Measurements from ENCODE around the gene PCDHGA11. TPM values are rescaled to one million over a fixed set of nuclear protein-coding genes. Genes with fewer than 3 reads are reported as not detected.
"Not testable (repeated sequence)": the region's sequence is repeated elsewhere in the genome, so short reads cannot be mapped to it uniquely, and the experiment has no call there.

The PCDHGA11 gene
- total RNA-seq, 2 experiments from 2014 or later: 4.1 to 6.8 TPM

GRCh38 chr5:141412854-141413539, 7.9 kb upstream of the PCDHGA11 start, which contains the start of gene PCDHGA10:
PCDHGA10 (plus strand) TSS chr5:141412987; CDS start chr5:141413176, 189 bp downstream.
- H3K9me2 ChIP-seq (ENCODE audit: insufficient read depth, low read length): no peaks in the 10 kb centered on the region
- ChIA-PET POLR2A (interaction anchor here (0.9 to 2.2 kb wide), 4 partner anchors 63 to 151 kb away, joined by 3 to 6 read pairs (median 3); partner anchors contain the start of gene PCDHGB1), CTCF (ENCODE audit: unreplicated experiment) (interaction anchor here (0.9 to 1.7 kb wide), 4 partner anchors 43 to 151 kb away, joined by 3 to 8 read pairs (median 4); partner anchors contain the start of gene PCDHGB3)
- H4K20me1 ChIP-seq (ENCODE audit: insufficient read depth, low read length): no peaks in the 10 kb centered on the region
- no peak within 1 kb of the TSS for H3K27ac ChIP-seq (ENCODE audit: low read depth, low read length, poor library complexity, severe bottlenecking)
- no peak within 1 kb of the TSS for H2AFZ ChIP-seq (ENCODE audit: low read length)
- no peaks in the 10 kb centered on the region for H3K9me3 ChIP-seq (ENCODE audit: low read length)
- TF ChIP-seq EZH2phosphoT487 (IDR thresholded peaks at IDR 0.05; ENCODE audit: borderline replicate concordance, low read depth, low read length) (no peak), CTCF (conservative IDR thresholded peaks at IDR 0.05; ENCODE audit: low read length) (peak; percentile 88)
- peak; percentile 70 for DNase-seq (ENCODE audit: low spot score)
- H3K4me3 ChIP-seq (ENCODE audit: low read depth, low read length, poor library complexity, severe bottlenecking): no peak within 1 kb of the TSS
- H3K36me3 ChIP-seq (ENCODE audit: insufficient read depth, low read length): no peaks in the 10 kb centered on the region
- no peaks in the 10 kb centered on the region for H3K79me2 ChIP-seq (ENCODE audit: insufficient read depth, low read depth, low read length)
- no peaks in the 10 kb centered on the region for H3K4me1 ChIP-seq (ENCODE audit: insufficient read depth, low read length, poor library complexity, severe bottlenecking)
- BruUV-seq (replicated peaks): no TSS peak
- H3K4me2 ChIP-seq (ENCODE audit: low read length): peak within 1 kb of the TSS; percentile 37; the same call in 1 of the 2 replicates
- intact Hi-C loops (cut with micrococcal nuclease; ENCODE audit: unreplicated experiment): loop anchor here (1.0 to 5.0 kb wide), 2 partner anchors 26 to 56 kb away; partner anchors contain the start of genes PCDHGA4, PCDHGB2 and PCDHGB4

GRCh38 chr5:141413540-141414069, 7.2 kb upstream of the PCDHGA11 start:
- TF ChIP-seq CTCF (conservative IDR thresholded peaks at IDR 0.05; ENCODE audit: low read length) (no peak), EZH2phosphoT487 (IDR thresholded peaks at IDR 0.05; ENCODE audit: borderline replicate concordance, low read depth, low read length) (no peak)
- no peaks in the 10 kb centered on the region for H3K79me2 ChIP-seq (ENCODE audit: insufficient read depth, low read depth, low read length)
- H2AFZ ChIP-seq (ENCODE audit: low read length): no peak overlapping the region
- POLR2A ChIA-PET: interaction anchor here (0.9 to 2.2 kb wide), 2 partner anchors 63 to 150 kb away, joined by 3 to 6 read pairs; no protein-coding TSS in a partner anchor
- H3K4me3 ChIP-seq (ENCODE audit: low read depth, low read length, poor library complexity, severe bottlenecking): no peak overlapping the region
- no peaks in the 10 kb centered on the region for H3K9me2 ChIP-seq (ENCODE audit: insufficient read depth, low read length)
- H3K4me1 ChIP-seq (ENCODE audit: insufficient read depth, low read length, poor library complexity, severe bottlenecking): no peaks in the 10 kb centered on the region
- no TSS peak for BruUV-seq (replicated peaks)
- no peaks in the 10 kb centered on the region for H3K36me3 ChIP-seq (ENCODE audit: insufficient read depth, low read length)
- H3K4me2 ChIP-seq (ENCODE audit: low read length): peak overlapping the region; percentile 37; the same call in 1 of the 2 replicates
- H3K9me3 ChIP-seq (ENCODE audit: low read length): no peaks in the 10 kb centered on the region
- intact Hi-C loops (cut with micrococcal nuclease; ENCODE audit: unreplicated experiment): loop anchor here (5.0 kb wide), 1 partner anchor 56 kb away; the partner anchor contains the start of genes PCDHGA4 and PCDHGB2
- no peak overlapping the region for H3K27ac ChIP-seq (ENCODE audit: low read depth, low read length, poor library complexity, severe bottlenecking)
- H4K20me1 ChIP-seq (ENCODE audit: insufficient read depth, low read length): no peaks in the 10 kb centered on the region
- CTCF ChIA-PET (ENCODE audit: unreplicated experiment): interaction anchor here (0.9 to 1.7 kb wide), 3 partner anchors 51 to 150 kb away, joined by 3 to 8 read pairs (median 4); no protein-coding TSS in a partner anchor
- no peak for DNase-seq (ENCODE audit: low spot score)

GRCh38 chr5:141414548-141415274, 6.1 kb upstream of the PCDHGA11 start:
- H3K27ac ChIP-seq (ENCODE audit: low read depth, low read length, poor library complexity, severe bottlenecking); DNase-seq (ENCODE audit: low spot score); H3K79me2 ChIP-seq (ENCODE audit: insufficient read depth, low read depth, low read length); H3K36me3 ChIP-seq (ENCODE audit: insufficient read depth, low read length); H3K9me3 ChIP-seq (ENCODE audit: low read length); H2AFZ ChIP-seq (ENCODE audit: low read length); BruUV-seq (replicated peaks); H3K4me1 ChIP-seq (ENCODE audit: insufficient read depth, low read length, poor library complexity, severe bottlenecking); H4K20me1 ChIP-seq (ENCODE audit: insufficient read depth, low read length); H3K9me2 ChIP-seq (ENCODE audit: insufficient read depth, low read length); H3K4me2 ChIP-seq (ENCODE audit: low read length); H3K4me3 ChIP-seq (ENCODE audit: low read depth, low read length, poor library complexity, severe bottlenecking): not testable (repeated sequence)
- CTCF ChIA-PET (ENCODE audit: unreplicated experiment): interaction anchor here (1.7 kb wide), 1 partner anchor 149 kb away, joined by 8 read pairs; no protein-coding TSS in a partner anchor
- POLR2A ChIA-PET: interaction anchor here (0.7 kb wide), 1 partner anchor 479 kb away, joined by 10 read pairs; no protein-coding TSS in a partner anchor
- intact Hi-C loops (cut with micrococcal nuclease; ENCODE audit: unreplicated experiment): loop anchor here (5.0 kb wide), 1 partner anchor 57 kb away; the partner anchor contains the start of genes PCDHGA4 and PCDHGB2

- intact Hi-C loops (cut with micrococcal nuclease; ENCODE audit: unreplicated experiment); H3K4me1 ChIP-seq (ENCODE audit: insufficient read depth, low read length, poor library complexity, severe bottlenecking); H3K4me2 ChIP-seq (ENCODE audit: low read length); DNase-seq (ENCODE audit: low spot score); H3K9me2 ChIP-seq (ENCODE audit: insufficient read depth, low read length); H3K36me3 ChIP-seq (ENCODE audit: insufficient read depth, low read length); H2AFZ ChIP-seq (ENCODE audit: low read length); H3K79me2 ChIP-seq (ENCODE audit: insufficient read depth, low read depth, low read length); H3K27ac ChIP-seq (ENCODE audit: low read depth, low read length, poor library complexity, severe bottlenecking); H3K9me3 ChIP-seq (ENCODE audit: low read length); CTCF ChIA-PET (ENCODE audit: unreplicated experiment); H3K4me3 ChIP-seq (ENCODE audit: low read depth, low read length, poor library complexity, severe bottlenecking); H4K20me1 ChIP-seq (ENCODE audit: insufficient read depth, low read length); BruUV-seq (replicated peaks): not testable (repeated sequence)
- POLR2A ChIA-PET: interaction anchor here (0.7 kb wide), 1 partner anchor 479 kb away, joined by 10 read pairs; no protein-coding TSS in a partner anchor
Observed at GRCh38 chr5:141415275-141415618, 5.6 kb upstream of the PCDHGA11 start.
